HepG2 (cell line): Measurements from ENCODE around the gene FALEC. TPM values are rescaled to one million over a fixed set of nuclear protein-coding genes. Genes with fewer than 3 reads are reported as not detected.

ENCODE experiments used
- BCL3 ChIP-seq: sonication (generic); formaldehyde crosslinking; IDR thresholded peaks from 2 replicates; pipeline ENCODE4 v1.5.1; 2020; ENCODE audit warnings: mild to moderate bottlenecking, missing genetic modification reagents, moderate library complexity
- CREB1 ChIP-seq, 2 experiments: fragments of 450-650 bp in 1 of 2; IDR thresholded peaks; 2 replicates each; pipeline ENCODE4 v1.6.1; 2016 to 2017; ENCODE audit warnings: control low read depth in 1 of 2, mild to moderate bottlenecking in 1 of 2, missing compliant biosample characterization in 1 of 2, missing genetic modification characterization in 1 of 2
- DZIP1 ChIP-seq: sonication (generic); formaldehyde crosslinking; IDR thresholded peaks from 2 replicates; pipeline ENCODE4 v1.5.0; 2020; ENCODE audit warnings: mild to moderate bottlenecking, missing genetic modification reagents
- NFRKB ChIP-seq: fragments of 450-650 bp; IDR thresholded peaks from 2 replicates; pipeline ENCODE4 v1.6.1; 2017
- SNAPC4 ChIP-seq: sonication (generic); formaldehyde crosslinking; IDR thresholded peaks from 2 replicates; pipeline ENCODE4 v1.4.0; 2020; ENCODE audit warnings: mild to moderate bottlenecking, missing genetic modification reagents
- SRF ChIP-seq: IDR thresholded peaks from 2 replicates; pipeline ENCODE4 v1.6.1; 2011; ENCODE audit warnings: mild to moderate bottlenecking, low read depth, low read length, moderate library complexity
- SUZ12 ChIP-seq: fragments of 150-350 bp; IDR thresholded peaks from 2 replicates; pipeline ENCODE4 v1.6.1; 2014; ENCODE audit warnings: low read depth, low read length
- TOE1 ChIP-seq: sonication (generic); formaldehyde crosslinking; IDR thresholded peaks from 2 replicates; pipeline ENCODE4 v1.4.0; 2020; ENCODE audit warnings: mild to moderate bottlenecking, missing genetic modification reagents
- ZBTB49 ChIP-seq: sonication (generic); formaldehyde crosslinking; IDR thresholded peaks from 2 replicates; pipeline ENCODE4 v1.4.0; 2020; ENCODE audit warnings: missing genetic modification reagents, borderline replicate concordance
- ZFY ChIP-seq: sonication (generic); formaldehyde crosslinking; IDR thresholded peaks from 2 replicates; pipeline ENCODE4 v1.4.0; 2020; ENCODE audit warnings: missing genetic modification reagents
- ZNF264 ChIP-seq: sonication (generic); formaldehyde crosslinking; IDR thresholded peaks from 2 replicates; pipeline ENCODE4 v1.4.0; 2020; ENCODE audit warnings: missing genetic modification reagents
- ZNF280D ChIP-seq: sonication (generic); formaldehyde crosslinking; IDR thresholded peaks from 2 replicates; pipeline ENCODE4 v1.5.1; 2020; ENCODE audit warnings: mild to moderate bottlenecking, missing genetic modification reagents
- polyA plus RNA-seq, 8 experiments: library from polyadenylated mRNA; depleted of rRNA in 3 of 8; stranded (reverse) in 7 of 8; unstranded in 1 of 8; fragments of >200 nt; fragmentation: Illumina TruSeq in 4 of 8; extraction: Trizol in 4 of 8; gene quantifications; 2 replicates each; pipeline versions ENCODE4 v1.2.1 to v1.2.3, GENCODE V29; 2011 to 2016; ENCODE audit warnings: low read depth in 4 of 8, missing spikeins in 1 of 8, mixed read lengths in 1 of 8; ENCODE audit not compliant: insufficient read depth in 1 of 8
- total RNA-seq, 5 experiments: library from RNA; depleted of rRNA; stranded (reverse); fragments of >200 nt; fragmentation: Illumina TruSeq; extraction: Trizol; gene quantifications; 2 replicates each; pipeline ENCODE4 v1.2.3, GENCODE V29; 2016; ENCODE audit warnings: low read depth in 1 of 5

The FALEC gene
- total and polyA plus RNA-seq, 2 of the 13 experiments (the other 11 are each of a cell fraction or from before 2014, with no cell fraction given): 0.33 to 0.71 TPM

GRCh38 chr1:150561254-150561973 is 45.9 kb downstream of the FALEC start (continued):
- TF ChIP-seq SNAPC4 (no peak), DZIP1 (CRISPR knock-in tag) (peak; percentile 17; the same call in 1 of the 2 replicates), BCL3 (CRISPR knock-in tag) (no peak; the same call in 1 of the 2 replicates), TOE1 (CRISPR knock-in tag) (no peak), SUZ12 (no peak), ZNF264 (peak; percentile 56; the same call in 1 of the 2 replicates), ZFY (CRISPR knock-in tag) (peak; percentile 35; the same call in 1 of the 2 replicates), SRF (no peak), CREB1 (IDR thresholded peaks at IDR 0.05) (no peak), CREB1 (CRISPR knock-in tag; IDR thresholded peaks at IDR 0.05) (no peak), ZBTB49 (CRISPR knock-in tag) (no peak), ZNF280D (CRISPR knock-in tag) (peak; percentile 69; the same call in 1 of the 2 replicates), NFRKB (no peak)
